HL-60 (cell line): ENCODE data around the gene CELF1.

Experiments
- DNase-seq, 2 experiments: peaks; one replicate each; pipeline ENCODE4 v3.0.0-alpha.2; 2010 to 2020; ENCODE audit warnings: low read depth in 1 of 2, low spot score in 1 of 2
- H3K27ac ChIP-seq: fragments of 250-450 bp; sonication (Bioruptor Pico); replicated peaks from 2 replicates; pipeline ENCODE4 v1.5.1; 2020; ENCODE audit warnings: mild to moderate bottlenecking, moderate library complexity
- H3K27me3 ChIP-seq: fragments of 250-450 bp; sonication (Bioruptor Pico); 2 replicates; pipeline ENCODE4 v1.5.1; 2021; ENCODE audit warnings: mild to moderate bottlenecking, moderate library complexity; ENCODE audit not compliant: insufficient read depth, poor library complexity, severe bottlenecking
- H3K4me3 ChIP-seq: replicated peaks from 2 replicates; pipeline ENCODE4 v1.5.1; 2011; ENCODE audit warnings: mild to moderate bottlenecking, control low read depth, low read length; ENCODE audit not compliant: insufficient read depth
- CTCF ChIP-seq: IDR thresholded peaks from one replicate; pipeline ENCODE4 v1.5.1; 2011; ENCODE audit warnings: low read length, control low read depth, inconsistent platforms; ENCODE audit not compliant: insufficient read depth
- GABPA ChIP-seq: IDR thresholded peaks from 2 replicates; pipeline ENCODE4 v1.6.1; 2012; ENCODE audit warnings: low read depth
- POLR2AphosphoS5 ChIP-seq: IDR thresholded peaks from 2 replicates; pipeline ENCODE4 v1.6.1; 2012; ENCODE audit warnings: low read depth
- REST ChIP-seq: IDR thresholded peaks from 2 replicates; pipeline ENCODE4 v1.6.1; 2012; ENCODE audit warnings: low read depth; ENCODE audit not compliant: insufficient replicate concordance
- SPI1 ChIP-seq: IDR thresholded peaks from 2 replicates; pipeline ENCODE4 v1.6.1; 2012; ENCODE audit warnings: low read depth, mild to moderate bottlenecking, borderline replicate concordance

The CELF1 gene

GRCh38 chr11:47502767-47503166, 50.2 kb downstream of the CELF1 start:
- no peaks in the 10 kb centered on the region for H3K27me3 ChIP-seq
- no peak for TF ChIP-seq SPI1
- TF ChIP-seq REST = no peak
- no peak for TF ChIP-seq POLR2AphosphoS5
- no peak for TF ChIP-seq CTCF
- TF ChIP-seq GABPA = no peak
- H3K4me3 ChIP-seq = no peak overlapping the region
- no peak for DNase-seq
- H3K27ac ChIP-seq = no peak overlapping the region

- Histone ChIP-seq H3K4me3 (no peak overlapping the region), H3K27me3 (no peaks in the 10 kb centered on the region), H3K27ac (no peak overlapping the region)
- TF ChIP-seq GABPA (no peak), POLR2AphosphoS5 (no peak), CTCF (no peak), SPI1 (no peak)
- DNase-seq = no peak
Measured at GRCh38 chr11:47501101-47501500, 51.8 kb downstream of the CELF1 start.

GRCh38 chr11:47500121-47500520, 52.8 kb downstream of the CELF1 start:
- H3K27ac ChIP-seq = peak overlapping the region; percentile 16
- no peak overlapping the region for H3K4me3 ChIP-seq
- DNase-seq = no peak
- no peak for TF ChIP-seq SPI1
- H3K27me3 ChIP-seq = no peaks in the 10 kb centered on the region

GRCh38 chr11:47499614-47500013, 53.3 kb downstream of the CELF1 start:
- Histone ChIP-seq H3K27ac (peak overlapping the region; percentile 16), H3K27me3 (no peaks in the 10 kb centered on the region), H3K4me3 (no peak overlapping the region)
- TF ChIP-seq POLR2AphosphoS5 = no peak
- TF ChIP-seq SPI1 = no peak
- no peak for TF ChIP-seq CTCF
- no peak for TF ChIP-seq REST
- TF ChIP-seq GABPA = no peak
- no peak for DNase-seq
